ENCODE measurements around the gene IFNAR2.

The IFNAR2 gene

DNA sequence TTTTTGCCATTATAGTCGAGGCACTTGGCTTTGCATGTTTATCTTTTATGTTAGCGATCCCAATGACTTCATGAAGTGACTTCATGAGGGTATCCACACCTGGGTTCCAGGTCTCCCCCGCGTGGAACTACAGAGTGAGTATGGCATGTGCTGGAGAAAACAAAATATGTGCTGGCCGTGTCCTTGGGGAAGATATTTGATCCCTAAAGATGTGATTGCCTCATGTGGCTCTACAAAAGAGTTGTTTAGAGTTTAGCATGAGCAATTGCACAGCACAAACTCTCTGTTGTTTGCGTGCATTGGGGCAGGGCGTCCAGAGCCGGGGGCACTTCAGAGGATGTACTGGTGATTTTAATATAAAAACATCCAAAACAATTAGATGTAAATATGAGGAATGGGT is 41.2 kb downstream of the IFNAR2 start:
- H3K4me3 Mint-ChIP-seq, result no peak overlapping the region
- peaks cover 90% of the 10 kb centered on the region for H3K36me3 Mint-ChIP-seq (ENCODE audit: low read depth)
- peaks cover 55% of the 10 kb centered on the region for H3K4me1 Mint-ChIP-seq (ENCODE audit: low read depth)

DNA sequence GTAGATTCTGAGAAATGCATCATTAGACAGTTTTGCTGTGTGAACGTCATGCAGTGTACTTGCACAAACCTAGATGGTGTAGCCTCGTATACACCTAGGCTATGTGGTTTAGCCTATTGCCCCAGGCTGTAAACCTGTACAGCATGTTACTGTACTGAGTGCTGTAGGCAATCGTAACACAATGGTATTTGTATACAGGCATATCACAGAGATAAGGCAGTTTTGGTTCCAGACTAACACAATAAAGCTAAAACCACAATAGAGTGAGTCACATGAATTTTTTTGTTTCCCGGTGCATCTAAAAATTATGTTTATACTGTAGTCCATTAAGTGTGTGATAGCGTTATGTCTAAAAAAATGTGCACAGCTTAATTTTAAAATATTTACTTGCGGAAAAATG is 43.3 kb downstream of the IFNAR2 start:
- no peak overlapping the region for H3K4me3 Mint-ChIP-seq
- intact Hi-C loops (cut with micrococcal nuclease), result no loop called here
- H3K4me1 Mint-ChIP-seq (ENCODE audit: low read depth), result peaks cover 41% of the 10 kb centered on the region
- H3K36me3 Mint-ChIP-seq (ENCODE audit: low read depth), result peaks cover 92% of the 10 kb centered on the region
- no peak overlapping the region for H3K27ac Mint-ChIP-seq
- no peaks in the 10 kb centered on the region for H3K27me3 Mint-ChIP-seq
- no peaks in the 10 kb centered on the region for H3K9me3 Mint-ChIP-seq

More for the DNA sequence above, 41.2 kb downstream of the IFNAR2 start:
- H3K9me3 Mint-ChIP-seq, result no peaks in the 10 kb centered on the region
- no peaks in the 10 kb centered on the region for H3K27me3 Mint-ChIP-seq
- peak overlapping the region; percentile 70 for H3K27ac Mint-ChIP-seq
- intact Hi-C loops (cut with micrococcal nuclease), result no loop called here

DNA sequence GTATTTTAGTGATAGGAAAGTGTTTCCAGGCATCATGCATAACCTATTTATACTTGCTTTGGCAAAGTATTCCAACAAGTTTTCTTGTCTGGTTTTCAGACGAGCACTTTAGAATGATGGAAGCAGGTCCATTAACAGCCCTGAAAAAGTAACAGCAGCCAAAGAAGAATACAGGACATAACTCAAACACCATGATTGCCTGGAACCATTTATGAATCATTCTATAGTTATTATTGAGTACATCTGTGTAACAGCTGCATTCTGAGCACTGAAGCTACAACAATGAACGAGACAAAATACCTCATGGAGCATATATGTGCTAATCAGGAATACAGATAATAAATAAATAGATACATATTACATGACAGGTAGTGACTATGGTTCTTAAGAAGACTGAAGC is 49.0 kb downstream of the IFNAR2 start:
- Mint-ChIP-seq H3K27me3 (no peaks in the 10 kb centered on the region), H3K27ac (no peak overlapping the region), H3K4me1 (ENCODE audit: low read depth) (no peaks in the 10 kb centered on the region), H3K4me3 (no peak overlapping the region), H3K36me3 (ENCODE audit: low read depth) (peaks cover 91% of the 10 kb centered on the region), H3K9me3 (no peaks in the 10 kb centered on the region)
- intact Hi-C loops (cut with micrococcal nuclease), result no loop called here

DNA sequence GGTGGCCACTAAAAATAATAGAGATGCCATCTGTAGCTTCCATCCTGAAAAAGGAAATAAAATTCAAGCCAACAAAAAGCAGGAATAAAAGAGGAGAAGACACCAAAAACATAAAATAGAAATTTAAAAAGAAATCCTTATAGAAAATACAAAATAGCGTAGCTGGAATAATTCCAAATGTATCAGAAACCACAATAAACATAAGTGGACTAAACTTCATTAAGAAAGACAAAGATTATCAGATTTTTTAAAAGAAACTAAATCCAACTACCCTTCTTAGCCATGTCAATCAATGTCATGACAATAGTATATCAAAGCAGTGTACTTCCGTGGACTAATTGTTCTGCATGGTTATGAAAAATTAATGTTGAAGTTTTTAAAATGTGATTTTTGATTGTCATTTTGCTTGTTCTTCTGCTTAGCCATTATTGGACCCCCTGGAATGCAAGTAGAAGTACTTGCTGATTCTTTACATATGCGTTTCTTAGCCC is 49.6 kb downstream of the IFNAR2 start:
- intact Hi-C loops (cut with micrococcal nuclease), result no loop called here

More for the DNA sequence above, 49.6 kb downstream of the IFNAR2 start:
- Mint-ChIP-seq H3K36me3 (ENCODE audit: low read depth) (peaks cover 94% of the 10 kb centered on the region), H3K4me1 (ENCODE audit: low read depth) (no peaks in the 10 kb centered on the region), H3K27me3 (no peaks in the 10 kb centered on the region), H3K9me3 (no peaks in the 10 kb centered on the region), H3K27ac (no peak overlapping the region), H3K4me3 (no peak overlapping the region)

Measured in dendritic cell treated with granulocyte-macrophage colony-stimulating factor and Interleukin-4, amounts not matched to agents 40 ng/mL and 50 ng/mL, for 4 days (primary cell).